ENCODE data around the gene FOXN4.

GRCh38 chr12:109275173-109275572 lies 33.9 kb downstream of the FOXN4 start:
- TF ChIP-seq TAF1 (IDR thresholded peaks at IDR 0.05; ENCODE audit: low read depth) (no peak), CTCF (IDR thresholded peaks at IDR 0.05; ENCODE audit: poor library complexity, severe bottlenecking) (no peak), SMC3 (conservative IDR thresholded peaks at IDR 0.05; ENCODE audit: poor library complexity) (no peak), EZH2 (IDR thresholded peaks at IDR 0.05; ENCODE audit: borderline replicate concordance, insufficient read depth, low read length, poor library complexity, severe bottlenecking) (no peak), POLR2AphosphoS5 (IDR thresholded peaks at IDR 0.05) (no peak), REST (IDR thresholded peaks at IDR 0.05; ENCODE audit: borderline replicate concordance) (no peak), EP300 (conservative IDR thresholded peaks at IDR 0.05; ENCODE audit: poor library complexity, severe bottlenecking) (no peak), RAD21 (conservative IDR thresholded peaks at IDR 0.05) (no peak)

Data from neural cell (in vitro differentiated cells).